OCI-LY1 (cell line): ENCODE measurements around the gene CD1E.
"Not testable (repeated sequence)": the region's sequence is repeated elsewhere in the genome, so short reads cannot be mapped to it uniquely, and the experiment has no call there.

Experiments used
- EZH2 ChIP-seq: fragments of 200-600 bp; sonication (generic), shearing (Covaris generic); IDR thresholded peaks from 2 replicates; pipeline ENCODE4 v1.8.0; 2017; ENCODE audit warnings: borderline replicate concordance, mixed run types, mild to moderate bottlenecking, antibody characterized with exemption, low read length, moderate library complexity, mixed read lengths
- TF ChIP-seq, protein P1 (sequence below): fragments of 200-600 bp; sonication (generic), shearing (Covaris generic); IDR thresholded peaks from 2 replicates; pipeline ENCODE4 v1.5.1; 2017; ENCODE audit warnings: mild to moderate bottlenecking, antibody characterized with exemption, low read length, moderate library complexity, mixed read lengths

DNA sequence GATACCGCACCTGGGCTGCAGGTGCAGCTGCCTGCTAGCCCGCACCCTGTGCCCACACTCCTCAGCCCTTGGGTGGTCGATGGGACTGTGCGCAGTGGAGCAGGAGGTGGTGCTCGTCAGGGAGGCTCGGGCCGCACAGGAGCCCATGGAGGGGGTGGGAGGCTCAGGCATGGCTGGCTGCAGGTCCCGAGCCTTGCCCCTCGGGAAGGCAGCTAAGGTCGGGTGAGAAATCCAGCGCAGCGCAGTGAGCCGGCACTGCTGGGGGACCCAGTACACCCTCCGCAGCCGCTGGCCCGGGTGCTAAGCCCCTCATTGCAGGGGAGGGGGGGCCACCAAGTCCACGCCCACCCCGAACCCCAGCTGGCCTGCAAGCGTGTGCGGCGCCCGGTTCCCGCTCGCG, 20.4 kb downstream of the CD1E start:
- TF ChIP-seq, protein P1, sequence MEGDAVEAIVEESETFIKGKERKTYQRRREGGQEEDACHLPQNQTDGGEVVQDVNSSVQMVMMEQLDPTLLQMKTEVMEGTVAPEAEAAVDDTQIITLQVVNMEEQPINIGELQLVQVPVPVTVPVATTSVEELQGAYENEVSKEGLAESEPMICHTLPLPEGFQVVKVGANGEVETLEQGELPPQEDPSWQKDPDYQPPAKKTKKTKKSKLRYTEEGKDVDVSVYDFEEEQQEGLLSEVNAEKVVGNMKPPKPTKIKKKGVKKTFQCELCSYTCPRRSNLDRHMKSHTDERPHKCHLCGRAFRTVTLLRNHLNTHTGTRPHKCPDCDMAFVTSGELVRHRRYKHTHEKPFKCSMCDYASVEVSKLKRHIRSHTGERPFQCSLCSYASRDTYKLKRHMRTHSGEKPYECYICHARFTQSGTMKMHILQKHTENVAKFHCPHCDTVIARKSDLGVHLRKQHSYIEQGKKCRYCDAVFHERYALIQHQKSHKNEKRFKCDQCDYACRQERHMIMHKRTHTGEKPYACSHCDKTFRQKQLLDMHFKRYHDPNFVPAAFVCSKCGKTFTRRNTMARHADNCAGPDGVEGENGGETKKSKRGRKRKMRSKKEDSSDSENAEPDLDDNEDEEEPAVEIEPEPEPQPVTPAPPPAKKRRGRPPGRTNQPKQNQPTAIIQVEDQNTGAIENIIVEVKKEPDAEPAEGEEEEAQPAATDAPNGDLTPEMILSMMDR: not testable (repeated sequence)
- not testable (repeated sequence) for TF ChIP-seq EZH2
